Psoas muscle (tissue), 8 donors: ENCODE data around the gene PAM16. TPM values are rescaled to one million over a fixed set of nuclear protein-coding genes. Genes with fewer than 3 reads are reported as not detected.
A peak's percentile ranks its signal among the peaks of the same experiment; 100 is the strongest.

Experiments used
- ATAC-seq, 4 donors: fragments of 200-7000 bp; cut with Tn5 transposase; one replicate each; pipeline ENCODE4 v1.9.1; 2020; ENCODE audit warnings: moderate library complexity in 3 of 4, mild to moderate bottlenecking in 2 of 4
- DNase-seq, 2 donors: peaks; one replicate each; pipeline ENCODE4 v3.0.0-alpha.2; 2020
- H3K27ac ChIP-seq: fragments of 200-600 bp; one replicate; pipeline ENCODE4 v1.8.0; 2022
- H3K27me3 ChIP-seq, 3 donors: fragments of 200-600 bp in 1 of 3; one replicate each; pipeline versions ENCODE4 v1.6.1 to v1.8.0; 2013 to 2022; ENCODE audit warnings: low read length in 2 of 3, mild to moderate bottlenecking in 2 of 3, moderate library complexity in 1 of 3; ENCODE audit not compliant: insufficient read depth in 3 of 3
- H3K36me3 ChIP-seq, 2 donors: fragments of 200-600 bp in 1 of 2; one replicate each; pipeline versions ENCODE4 v1.6.1 to v1.8.0; 2013 to 2022; ENCODE audit warnings: low read depth in 1 of 2, mild to moderate bottlenecking in 1 of 2, moderate library complexity in 1 of 2; ENCODE audit not compliant: insufficient read depth in 1 of 2
- H3K4me1 ChIP-seq: fragments of 200-600 bp; one replicate; pipeline ENCODE4 v1.8.0; 2022
- H3K4me3 ChIP-seq: fragments of 200-600 bp; one replicate; pipeline ENCODE4 v1.8.0; 2022; ENCODE audit warnings: mild to moderate bottlenecking
- H3K9me3 ChIP-seq: fragments of 200-600 bp; one replicate; pipeline ENCODE4 v1.8.0; 2022
- WGBS, 3 donors: extraction: QIAGEN DNeasy Blood & Tissue Kit; methylation state at CpG; one replicate each; pipeline versions ENCODE4 v1.1.6 to v1.1.7; 2013; 5-methylcytosine and 5-hydroxymethylcytosine counted together
- intact Hi-C, 2 donors: fragments of 100-400 bp; cut with DNase I; formaldehyde crosslinking; loops; one replicate each; pipeline versions ENCODE4 v1.11.0 to v1.14.2; 2022
- polyA plus RNA-seq, 3 donors: library from polyadenylated mRNA; stranded (reverse); fragments of 200-250 nt; gene quantifications; one replicate each; pipeline ENCODE4 v1.2.3, GENCODE V29; 2013
- total RNA-seq, 4 donors: library from RNA; stranded (reverse); fragmentation: NEBNext Ultra II Directional in 2 of 4; extraction: Animal tissue kit (Norgen Biotek cat#: 25700) in 2 of 4; gene quantifications; one replicate each; pipeline versions ENCODE4 v1.2.1 to v1.2.4, GENCODE V29; 2021 to 2023
- TF ChIP-seq, protein P1 (sequence below): fragments of 200-600 bp; IDR thresholded peaks from one replicate; pipeline ENCODE4 v1.8.0; 2022; ENCODE audit warnings: antibody characterized with exemption
- donor health status: healthy with polysubstance abuse.
- donor health status: DM: no; HTN: no; CAD: no; lungs with moderate emphysema.
- donor health status: Bipolar disorder and iron deficiency.
- donor health status: healthy.
- donor health status: DM: yes; HTN: yes; CAD: no.
- donor health status: DM: no; HTN: no; CAD: no.
- donor health status: DM: no; HTN: no; CAD: no.
- donor health status: DM: yes; HTN: yes; CAD: no.

The PAM16 gene
- total and polyA plus RNA-seq, 7 donors: 60.5 to 163 (median 84.2) TPM

DNA sequence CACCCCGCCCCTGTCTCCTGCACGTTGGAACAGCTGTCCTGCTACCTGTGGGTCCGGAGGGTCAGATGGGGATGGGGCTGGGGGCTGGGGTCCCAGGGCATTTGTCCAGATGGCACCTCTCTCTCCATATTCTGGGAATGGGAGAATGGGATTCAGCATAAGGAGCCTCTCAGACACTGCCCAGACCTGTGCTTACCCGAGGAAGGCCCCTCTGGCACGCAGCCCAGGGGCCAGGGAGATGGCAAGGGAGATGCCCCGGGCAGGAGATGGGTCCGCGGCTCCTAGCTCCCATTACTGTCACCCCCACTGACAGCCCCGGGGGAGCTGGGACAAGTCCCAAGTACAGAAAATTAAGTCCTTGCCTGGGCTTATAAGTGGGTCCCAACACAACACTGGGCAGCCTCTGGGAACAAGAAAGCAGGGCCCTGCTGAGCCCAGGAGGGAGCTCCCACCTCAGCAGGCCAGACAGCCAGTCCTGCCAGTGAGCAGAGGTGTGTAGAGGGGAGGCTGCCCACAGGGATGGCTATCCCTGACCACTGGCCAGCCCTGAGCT, 22.3 kb upstream of the PAM16 start:
- ATAC-seq (no peak), DNase-seq (no peak)
- no peaks in the 10 kb centered on the region for H3K27me3 ChIP-seq
- peaks cover 35% of the 10 kb centered on the region for H3K4me1 ChIP-seq
- TF ChIP-seq, protein P1, sequence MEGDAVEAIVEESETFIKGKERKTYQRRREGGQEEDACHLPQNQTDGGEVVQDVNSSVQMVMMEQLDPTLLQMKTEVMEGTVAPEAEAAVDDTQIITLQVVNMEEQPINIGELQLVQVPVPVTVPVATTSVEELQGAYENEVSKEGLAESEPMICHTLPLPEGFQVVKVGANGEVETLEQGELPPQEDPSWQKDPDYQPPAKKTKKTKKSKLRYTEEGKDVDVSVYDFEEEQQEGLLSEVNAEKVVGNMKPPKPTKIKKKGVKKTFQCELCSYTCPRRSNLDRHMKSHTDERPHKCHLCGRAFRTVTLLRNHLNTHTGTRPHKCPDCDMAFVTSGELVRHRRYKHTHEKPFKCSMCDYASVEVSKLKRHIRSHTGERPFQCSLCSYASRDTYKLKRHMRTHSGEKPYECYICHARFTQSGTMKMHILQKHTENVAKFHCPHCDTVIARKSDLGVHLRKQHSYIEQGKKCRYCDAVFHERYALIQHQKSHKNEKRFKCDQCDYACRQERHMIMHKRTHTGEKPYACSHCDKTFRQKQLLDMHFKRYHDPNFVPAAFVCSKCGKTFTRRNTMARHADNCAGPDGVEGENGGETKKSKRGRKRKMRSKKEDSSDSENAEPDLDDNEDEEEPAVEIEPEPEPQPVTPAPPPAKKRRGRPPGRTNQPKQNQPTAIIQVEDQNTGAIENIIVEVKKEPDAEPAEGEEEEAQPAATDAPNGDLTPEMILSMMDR: no peak
- H3K4me3 ChIP-seq: peak overlapping the region; percentile 67
- intact Hi-C loops: no loop called here
- H3K9me3 ChIP-seq: no peaks in the 10 kb centered on the region
- 64 to 72% (median 71%) methylated on average over 9 of the region's 9 CpGs for WGBS, 3 donors
- H3K27ac ChIP-seq: peak overlapping the region; percentile 74
- H3K36me3 ChIP-seq: no peaks in the 10 kb centered on the region

DNA sequence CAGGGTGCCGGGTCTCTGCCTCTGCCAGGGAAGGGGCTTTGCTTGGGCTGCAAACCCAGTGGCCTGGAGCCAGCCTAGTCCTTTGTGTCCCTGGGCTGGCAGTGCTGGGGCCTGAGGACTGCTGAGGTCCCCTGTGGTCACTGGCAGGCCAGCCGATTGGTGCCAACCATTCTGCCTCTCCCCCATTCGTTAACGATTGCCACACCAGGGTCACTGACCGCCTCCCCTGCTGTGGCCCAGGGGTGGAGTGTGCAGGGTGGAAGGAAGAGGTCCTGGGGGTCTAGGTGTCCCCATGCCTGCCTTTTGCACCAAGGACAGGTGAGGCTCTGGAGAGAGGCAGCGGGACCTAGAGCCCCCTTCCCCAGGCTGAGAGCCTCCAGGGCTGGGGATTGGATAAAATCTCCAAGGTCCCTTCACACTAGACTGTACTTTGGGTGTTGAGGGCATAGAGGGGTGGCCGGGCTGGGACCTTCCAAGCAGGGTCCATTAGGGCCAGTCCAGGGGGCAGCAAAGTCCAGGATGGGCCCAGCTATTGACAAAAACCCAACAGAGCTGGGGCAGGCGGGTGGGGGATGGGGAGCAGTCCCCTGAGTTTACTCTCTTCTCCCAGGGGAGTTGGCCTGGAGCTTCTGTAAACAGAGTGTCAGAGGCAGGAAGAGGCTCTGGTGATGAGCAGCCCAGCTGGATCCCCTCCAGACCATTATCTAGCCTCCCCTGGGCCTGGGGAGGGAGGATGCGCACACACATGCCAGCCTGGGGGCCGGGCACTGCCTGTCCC, 21.6 kb upstream of the PAM16 start:
- Histone ChIP-seq H3K27me3 (no peaks in the 10 kb centered on the region), H3K4me1 (peaks cover 32% of the 10 kb centered on the region), H3K4me3 (peak overlapping the region; percentile 67), H3K9me3 (no peaks in the 10 kb centered on the region), H3K27ac (peak overlapping the region; percentile 74), H3K36me3 (no peaks in the 10 kb centered on the region)
- TF ChIP-seq, protein P1: no peak
- no peak for DNase-seq
- intact Hi-C loops: no loop called here
- WGBS, 3 donors: 70 to 77% (median 74%) methylated on average over 9 to 10 of the region's 10 CpGs
- no peak for ATAC-seq

DNA sequence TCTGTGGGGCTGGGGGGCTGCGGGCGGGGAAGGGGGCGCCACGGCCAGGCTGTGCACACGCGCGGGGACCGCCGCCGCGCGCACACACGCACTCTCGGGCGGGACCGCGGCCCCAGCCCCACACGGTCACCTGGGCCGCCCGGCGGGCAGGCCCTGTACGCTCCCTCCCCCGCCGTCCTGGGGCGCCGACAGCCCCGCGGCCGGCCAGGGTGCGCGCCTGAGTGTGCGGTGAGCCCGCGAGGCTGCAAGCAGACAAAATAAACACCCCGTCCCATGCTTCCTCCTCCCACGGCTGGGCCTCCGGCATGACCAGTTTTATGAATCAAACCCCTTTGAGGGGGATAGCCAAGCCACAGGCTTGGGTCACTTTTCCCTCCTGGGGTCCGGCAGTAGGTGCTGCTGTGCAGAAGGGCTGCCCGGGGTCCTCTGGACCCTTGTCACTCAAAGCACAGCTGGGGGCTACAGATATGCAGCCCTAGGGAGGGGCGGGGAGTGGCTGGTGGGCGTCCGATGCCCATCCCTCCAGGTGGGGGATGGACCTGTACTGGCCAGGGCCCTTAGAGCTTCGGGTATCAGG, 21.0 kb upstream of the PAM16 start:
- TF ChIP-seq, protein P1: no peak
- peaks cover 25% of the 10 kb centered on the region for H3K4me1 ChIP-seq
- no peak for DNase-seq
- peak overlapping the region; percentile 74 for H3K27ac ChIP-seq
- WGBS, 3 donors: 12 to 23% (median 18%) methylated on average over 28 to 43 of the region's 43 CpGs
- H3K4me3 ChIP-seq: peak overlapping the region; percentile 67
- intact Hi-C loops: no loop called here
- no peaks in the 10 kb centered on the region for H3K36me3 ChIP-seq
- ATAC-seq: peak in 2 of 4 donors; percentile 9 to 14
- H3K27me3 ChIP-seq: no peaks in the 10 kb centered on the region
- H3K9me3 ChIP-seq: no peaks in the 10 kb centered on the region

DNA sequence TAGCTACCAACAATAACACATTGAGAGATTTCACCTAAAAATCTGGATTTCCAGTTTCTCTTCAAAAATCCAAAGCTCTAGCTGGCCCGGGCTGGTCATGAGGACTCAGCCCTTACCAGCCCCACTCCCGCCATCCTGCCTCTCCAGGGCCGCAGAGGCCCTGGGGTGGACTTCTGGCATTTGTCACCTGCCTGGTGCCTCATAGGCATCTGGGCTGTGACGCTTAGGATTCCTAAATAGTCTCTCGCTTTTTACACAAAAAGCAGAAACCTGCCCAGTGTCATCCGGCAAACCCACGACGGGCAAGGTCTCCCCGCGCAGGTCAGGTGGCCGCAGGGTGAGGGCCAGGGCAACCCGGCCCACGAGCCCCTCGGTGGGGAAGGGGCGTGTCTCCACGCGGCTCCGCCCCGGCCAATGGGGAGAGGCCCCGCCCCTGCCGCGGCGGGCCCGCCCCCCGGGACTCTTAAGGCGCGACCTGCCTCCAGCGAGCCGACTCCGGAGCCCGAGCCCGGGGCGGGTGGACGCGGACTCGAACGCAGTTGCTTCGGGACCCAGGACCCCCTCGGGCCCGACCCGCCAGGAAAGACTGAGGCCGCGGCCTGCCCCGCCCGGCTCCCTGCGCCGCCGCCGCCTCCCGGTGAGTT, 20.4 kb upstream of the PAM16 start, which contains the start of gene VASN:
TSS of gene VASN (plus strand) at position 492 of the 644 bp plus-strand sequence. CDS start 9,030 bp downstream, outside the sequence.
- Histone ChIP-seq H3K9me3 (no peaks in the 10 kb centered on the region), H3K36me3 (no peaks in the 10 kb centered on the region), H3K4me3 (peak within 1 kb of the TSS; percentile 67), H3K27ac (peak within 1 kb of the TSS; percentile 74), H3K4me1 (peaks cover 19% of the 10 kb centered on the region), H3K27me3 (no peaks in the 10 kb centered on the region)
- ATAC-seq: peak; percentile 64 to 83 (median 76)
- DNase-seq: peak; percentile 80 to 89
- TF ChIP-seq, protein P1: no peak
- 6 to 16% (median 6%) methylated on average over 29 to 50 of the region's 50 CpGs for whole genome bisulfite sequencing, 3 donors
- intact Hi-C loops: no loop called here
